Measurements from ENCODE around the gene HPCAL1. TPM values are rescaled to one million over a fixed set of nuclear protein-coding genes. Genes with fewer than 3 reads are reported as not detected.

Gene HPCAL1
- total RNA-seq, 2 experiments from 2014 or later: 9.2 to 9.7 TPM

DNA sequence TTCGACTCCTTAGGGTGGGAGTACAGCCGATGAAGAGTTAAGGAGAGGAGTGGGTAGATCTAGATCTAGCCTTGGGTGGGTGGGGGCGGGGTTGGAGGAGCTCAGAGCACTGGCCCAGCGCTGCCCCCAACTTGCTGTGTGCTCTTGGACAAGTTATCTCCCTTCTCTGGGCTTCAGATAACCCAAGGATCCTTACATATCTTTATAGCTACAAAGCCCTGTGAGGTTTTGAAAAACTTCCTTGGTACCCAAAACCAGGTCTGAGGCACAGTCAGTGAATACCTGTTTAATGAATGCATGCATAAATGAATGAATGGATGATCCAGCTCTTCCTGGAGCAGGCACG lies 146.8 kb downstream of the HPCAL1 start:
- H3K79me2 ChIP-seq (ENCODE audit: insufficient read depth, low read depth, low read length): peaks cover 33% of the 10 kb centered on the region
- peak overlapping the region; percentile 85 for H3K27ac ChIP-seq (ENCODE audit: low read depth, low read length, poor library complexity, severe bottlenecking)
- H3K36me3 ChIP-seq (ENCODE audit: insufficient read depth, low read length): peaks cover 25% of the 10 kb centered on the region
- TF ChIP-seq, protein P1, sequence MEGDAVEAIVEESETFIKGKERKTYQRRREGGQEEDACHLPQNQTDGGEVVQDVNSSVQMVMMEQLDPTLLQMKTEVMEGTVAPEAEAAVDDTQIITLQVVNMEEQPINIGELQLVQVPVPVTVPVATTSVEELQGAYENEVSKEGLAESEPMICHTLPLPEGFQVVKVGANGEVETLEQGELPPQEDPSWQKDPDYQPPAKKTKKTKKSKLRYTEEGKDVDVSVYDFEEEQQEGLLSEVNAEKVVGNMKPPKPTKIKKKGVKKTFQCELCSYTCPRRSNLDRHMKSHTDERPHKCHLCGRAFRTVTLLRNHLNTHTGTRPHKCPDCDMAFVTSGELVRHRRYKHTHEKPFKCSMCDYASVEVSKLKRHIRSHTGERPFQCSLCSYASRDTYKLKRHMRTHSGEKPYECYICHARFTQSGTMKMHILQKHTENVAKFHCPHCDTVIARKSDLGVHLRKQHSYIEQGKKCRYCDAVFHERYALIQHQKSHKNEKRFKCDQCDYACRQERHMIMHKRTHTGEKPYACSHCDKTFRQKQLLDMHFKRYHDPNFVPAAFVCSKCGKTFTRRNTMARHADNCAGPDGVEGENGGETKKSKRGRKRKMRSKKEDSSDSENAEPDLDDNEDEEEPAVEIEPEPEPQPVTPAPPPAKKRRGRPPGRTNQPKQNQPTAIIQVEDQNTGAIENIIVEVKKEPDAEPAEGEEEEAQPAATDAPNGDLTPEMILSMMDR (conservative IDR thresholded peaks at IDR 0.05; ENCODE audit: low read length): no peak
- TF ChIP-seq EZH2phosphoT487 (IDR thresholded peaks at IDR 0.05; ENCODE audit: borderline replicate concordance, low read depth, low read length): no peak
- intact Hi-C loops (cut with micrococcal nuclease; ENCODE audit: unreplicated experiment): loop anchor here (2.0 to 10.0 kb wide), 8 partner anchors 72 to 1303 kb away; partner anchors contain the start of genes GRHL1, KLF11, PDIA6 and TAF1B
- DNase-seq (ENCODE audit: low spot score): no peak
- CTCF ChIA-PET (ENCODE audit: unreplicated experiment): no interaction called here
- peaks cover 21% of the 10 kb centered on the region for H3K4me1 ChIP-seq (ENCODE audit: insufficient read depth, low read length, poor library complexity, severe bottlenecking)
- H3K9me3 ChIP-seq (ENCODE audit: low read length): no peaks in the 10 kb centered on the region
- no peaks in the 10 kb centered on the region for H3K9me2 ChIP-seq (ENCODE audit: insufficient read depth, low read length)
- BruUV-seq (replicated peaks): no TSS peak
- H3K4me3 ChIP-seq (ENCODE audit: low read depth, low read length, poor library complexity, severe bottlenecking): peak overlapping the region; percentile 77
- H2AFZ ChIP-seq (ENCODE audit: low read length): peak overlapping the region; percentile 90; the same call in 1 of the 2 replicates
- peak overlapping the region; percentile 98 for H3K4me2 ChIP-seq (ENCODE audit: low read length)
- POLR2A ChIA-PET: interaction anchor here (0.6 to 0.7 kb wide), 3 partner anchors 11 to 360 kb away, joined by 3 to 6 read pairs (median 4); no protein-coding TSS in a partner anchor
- peaks cover 25% of the 10 kb centered on the region for H4K20me1 ChIP-seq (ENCODE audit: insufficient read depth, low read length)

DNA sequence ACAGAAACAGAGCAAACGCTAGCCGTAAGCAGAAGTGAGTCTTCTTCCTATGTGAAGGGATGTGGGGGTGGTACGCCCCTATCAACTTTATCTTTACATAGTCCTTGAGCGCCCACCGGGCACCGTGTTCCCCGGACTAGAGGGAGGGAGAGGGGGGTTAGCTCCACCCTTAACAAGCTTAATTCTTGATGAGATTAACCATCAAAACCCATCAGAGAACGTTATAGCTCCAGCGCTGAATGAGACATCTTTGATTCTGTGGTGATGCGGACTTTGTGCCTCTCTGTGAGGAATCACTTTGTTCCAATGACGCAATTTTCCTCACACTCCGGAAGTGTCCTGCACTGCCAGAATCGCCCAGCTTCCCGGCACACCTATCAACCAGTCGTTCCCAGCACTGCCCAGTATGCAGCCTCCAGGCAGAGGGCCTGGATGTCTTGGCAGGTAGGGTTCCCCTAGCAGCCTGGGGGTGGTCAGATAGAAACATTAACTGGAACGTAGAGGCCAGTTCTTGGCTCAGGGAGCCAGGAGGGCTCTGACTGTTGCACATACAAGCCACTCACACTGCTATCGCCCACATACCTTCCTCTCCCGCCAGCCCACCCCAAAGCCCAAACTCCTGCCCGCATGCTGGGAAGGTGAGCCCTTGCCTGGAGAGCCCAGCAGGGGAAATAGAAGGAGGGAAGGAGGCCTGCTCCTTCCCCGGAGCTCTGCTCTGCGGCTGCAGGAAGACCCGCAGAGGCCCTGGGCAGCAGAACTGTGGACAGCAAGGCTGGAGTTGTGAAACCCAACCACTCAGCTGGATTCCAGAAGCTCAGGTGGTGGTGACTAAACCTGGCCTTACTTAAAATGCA lies 147.4 kb downstream of the HPCAL1 start:
- Histone ChIP-seq H3K79me2 (ENCODE audit: insufficient read depth, low read depth, low read length) (peaks cover 27% of the 10 kb centered on the region), H3K4me3 (ENCODE audit: low read depth, low read length, poor library complexity, severe bottlenecking) (peak overlapping the region; percentile 77), H3K4me2 (ENCODE audit: low read length) (peak overlapping the region; percentile 98), H2AFZ (ENCODE audit: low read length) (no peak overlapping the region; the same call in 1 of the 2 replicates), H4K20me1 (ENCODE audit: insufficient read depth, low read length) (peaks cover 19% of the 10 kb centered on the region), H3K4me1 (ENCODE audit: insufficient read depth, low read length, poor library complexity, severe bottlenecking) (peaks cover 15% of the 10 kb centered on the region), H3K27ac (ENCODE audit: low read depth, low read length, poor library complexity, severe bottlenecking) (no peak overlapping the region), H3K9me3 (ENCODE audit: low read length) (no peaks in the 10 kb centered on the region), H3K9me2 (ENCODE audit: insufficient read depth, low read length) (no peaks in the 10 kb centered on the region), H3K36me3 (ENCODE audit: insufficient read depth, low read length) (peaks cover 19% of the 10 kb centered on the region)
- ChIA-PET CTCF (ENCODE audit: unreplicated experiment) (no interaction called here), POLR2A (interaction anchor here (0.6 to 1.2 kb wide), 4 partner anchors 12 to 360 kb away, joined by 3 to 6 read pairs (median 4); no protein-coding TSS in a partner anchor)
- DNase-seq (ENCODE audit: low spot score): no peak
- intact Hi-C loops (cut with micrococcal nuclease; ENCODE audit: unreplicated experiment): loop anchor here (2.0 to 10.0 kb wide), 8 partner anchors 73 to 1302 kb away; partner anchors contain the start of genes GRHL1, KLF11, PDIA6 and TAF1B
- BruUV-seq (replicated peaks): no TSS peak
- TF ChIP-seq EZH2phosphoT487 (IDR thresholded peaks at IDR 0.05; ENCODE audit: borderline replicate concordance, low read depth, low read length): no peak
- TF ChIP-seq, protein P1 (conservative IDR thresholded peaks at IDR 0.05; ENCODE audit: low read length): no peak

Measured in OCI-LY7 (cell line).